HG03354 (cell line): ENCODE measurements around the gene C3.
"Not testable (repeated sequence)": the region's sequence is repeated elsewhere in the genome, so short reads cannot be mapped to it uniquely, and the experiment has no call there.

Experiments used
- ATAC-seq: cut with Tn5 transposase; IDR thresholded peaks from one replicate; pipeline ENCODE4 v1.9.1; 2021; ENCODE audit warnings: mild to moderate bottlenecking; ENCODE audit not compliant: unreplicated experiment, poor library complexity, severe bottlenecking

Gene C3

GRCh38 chr19:6674868-6675305, 45.6 kb downstream of the C3 start:
- peak; percentile 60 for ATAC-seq

DNA sequence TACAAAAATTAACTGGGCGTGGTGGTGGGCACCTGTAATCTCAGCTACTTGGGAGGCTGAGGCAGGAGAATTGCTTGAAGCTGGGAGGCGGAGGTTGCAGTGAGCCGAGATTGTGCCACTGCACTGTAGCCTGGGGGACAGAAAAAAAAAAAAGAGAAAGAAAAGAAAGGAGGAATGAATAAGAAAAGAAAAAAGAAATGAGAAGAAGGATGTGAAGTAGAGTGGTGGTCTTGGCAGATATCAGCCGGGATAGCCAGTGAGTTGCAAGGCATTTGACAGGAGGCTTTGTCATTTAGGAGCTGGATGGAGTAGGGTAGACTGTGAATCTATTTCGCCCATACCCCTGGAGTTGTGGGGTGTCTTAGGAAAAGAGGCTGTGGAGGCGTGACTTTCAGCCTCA, 46.0 kb downstream of the C3 start:
- ATAC-seq, result not testable (repeated sequence)

DNA sequence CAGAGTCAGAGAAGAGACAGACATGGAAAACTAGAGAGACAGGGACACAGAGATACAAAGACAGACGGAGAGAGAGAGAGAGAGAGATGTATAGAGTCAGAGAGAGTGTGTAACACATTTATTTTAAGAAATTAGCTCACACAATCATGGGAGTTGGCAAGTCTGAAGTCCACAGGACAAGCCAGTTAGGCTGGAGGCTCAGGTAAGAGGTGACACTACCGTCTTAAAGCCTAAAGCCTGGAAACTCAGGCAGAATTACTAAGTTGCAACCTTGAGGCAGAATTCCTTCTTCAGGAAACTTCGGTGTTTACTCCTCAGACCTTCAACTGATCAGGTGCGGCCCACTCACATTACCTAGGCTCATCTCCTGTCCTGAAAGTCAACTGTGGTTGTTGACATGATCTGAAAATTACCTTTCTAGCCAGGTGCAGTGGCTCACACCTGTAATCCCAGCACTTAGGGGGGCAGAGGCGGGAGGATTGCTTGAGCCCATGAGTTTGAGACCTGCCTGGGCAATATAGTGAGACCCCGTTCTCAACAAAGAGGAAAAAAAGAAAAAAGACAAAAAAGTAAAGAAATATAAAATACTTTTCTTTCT, 47.7 kb downstream of the C3 start:
- ATAC-seq, result no peak

GRCh38 chr19:6671960-6672359, 48.5 kb downstream of the C3 start:
- no peak for ATAC-seq

- no peak for ATAC-seq
Measured at GRCh38 chr19:6668691-6669090, 51.8 kb downstream of the C3 start.

- ATAC-seq, result no peak
Measured at GRCh38 chr19:6667114-6667627, 53.3 kb downstream of the C3 start.

- no peak for ATAC-seq
Measured at GRCh38 chr19:6664916-6665315, 55.5 kb downstream of the C3 start.

GRCh38 chr19:6663236-6664201, 56.9 kb downstream of the C3 start:
- ATAC-seq, result no peak

DNA sequence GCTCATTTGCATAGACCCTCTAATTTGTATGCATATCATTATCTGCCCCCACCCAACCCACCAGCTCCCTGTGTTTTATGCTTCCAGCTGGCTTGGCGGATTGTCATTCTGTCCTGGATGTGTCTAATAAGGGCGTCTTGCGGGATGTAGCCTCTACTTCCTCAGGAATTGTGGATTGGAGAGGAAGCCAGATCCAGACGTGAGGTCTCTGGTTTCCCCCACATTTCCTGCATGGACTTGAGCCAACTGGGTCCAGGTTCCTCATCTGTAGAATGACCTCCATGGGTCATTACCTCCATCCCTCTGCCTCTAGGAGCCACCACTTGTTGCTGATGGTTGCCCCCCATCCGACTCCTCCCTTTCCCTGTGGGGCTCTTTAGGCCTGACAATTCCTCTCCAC, 57.7 kb downstream of the C3 start:
- ATAC-seq, result no peak

DNA sequence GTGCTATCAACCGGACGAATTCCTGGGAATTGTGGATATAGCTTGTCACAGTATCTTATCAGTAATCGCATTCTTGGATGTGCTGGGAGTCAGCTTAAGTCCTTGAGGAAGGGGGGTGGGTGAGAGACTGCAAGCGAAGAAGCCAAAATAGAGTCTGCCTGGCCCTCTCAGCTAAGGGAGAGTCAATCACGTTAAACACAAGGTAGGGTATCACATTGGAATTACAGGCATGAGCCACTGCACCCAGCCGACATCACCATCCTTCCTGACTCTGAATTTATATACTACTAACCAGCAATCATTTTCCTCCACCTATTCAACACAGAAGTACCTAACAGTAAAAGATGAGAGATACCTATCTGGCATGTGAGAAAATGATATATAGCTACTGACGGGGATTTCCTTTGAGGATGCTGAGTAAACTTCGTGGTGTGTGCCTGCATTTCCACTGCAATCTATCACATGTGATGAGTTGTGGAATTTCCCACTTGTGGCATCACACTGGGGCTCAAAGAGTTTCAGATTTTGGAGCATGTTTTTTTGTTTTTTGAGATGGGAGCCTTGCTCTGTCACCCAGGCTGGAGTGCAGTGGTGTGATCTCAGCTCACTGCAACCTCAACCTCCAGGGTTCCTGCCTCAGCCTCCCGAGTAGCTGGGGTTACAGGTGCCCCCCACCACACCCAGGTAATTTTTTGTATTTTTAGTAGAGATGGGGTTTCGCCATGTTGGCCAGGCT, 58.8 kb downstream of the C3 start:
- ATAC-seq, result not testable (repeated sequence)

- ATAC-seq, result no peak
Measured at GRCh38 chr19:6660930-6661329, 59.5 kb downstream of the C3 start.

DNA sequence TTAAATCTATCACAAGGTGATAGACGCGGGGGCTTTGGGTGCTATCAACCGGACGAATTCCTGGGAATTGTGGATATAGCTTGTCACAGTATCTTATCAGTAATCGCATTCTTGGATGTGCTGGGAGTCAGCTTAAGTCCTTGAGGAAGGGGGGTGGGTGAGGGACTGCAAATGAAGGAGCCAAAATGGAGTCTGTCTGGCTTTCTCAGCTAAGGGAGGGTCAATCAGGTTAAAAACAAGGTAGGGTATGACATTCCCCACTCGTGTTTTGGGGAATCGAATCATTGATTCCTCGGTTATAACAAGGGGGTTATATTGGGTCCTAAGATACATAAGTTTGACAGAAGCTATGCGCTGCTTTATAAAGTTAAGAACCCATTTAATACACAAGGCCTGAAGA, 64.1 kb downstream of the C3 start:
- ATAC-seq, result not testable (repeated sequence)

- no peak for ATAC-seq
Measured at GRCh38 chr19:6654347-6655310, 65.8 kb downstream of the C3 start.

DNA sequence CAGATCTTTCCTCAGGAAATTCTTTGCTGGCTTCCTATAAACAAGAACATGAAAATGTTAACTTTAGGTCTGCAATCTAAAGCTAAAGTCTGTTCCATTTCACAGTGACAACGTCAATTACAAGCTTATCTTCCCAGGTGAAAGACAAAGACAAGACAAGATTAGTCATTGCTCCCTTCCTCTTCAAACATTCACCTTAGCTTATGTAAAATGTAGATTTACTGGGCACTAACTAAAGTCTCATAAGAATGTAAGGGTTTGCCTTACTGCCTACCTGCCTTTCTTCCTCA, 67.7 kb downstream of the C3 start:
- ATAC-seq, result no peak

DNA sequence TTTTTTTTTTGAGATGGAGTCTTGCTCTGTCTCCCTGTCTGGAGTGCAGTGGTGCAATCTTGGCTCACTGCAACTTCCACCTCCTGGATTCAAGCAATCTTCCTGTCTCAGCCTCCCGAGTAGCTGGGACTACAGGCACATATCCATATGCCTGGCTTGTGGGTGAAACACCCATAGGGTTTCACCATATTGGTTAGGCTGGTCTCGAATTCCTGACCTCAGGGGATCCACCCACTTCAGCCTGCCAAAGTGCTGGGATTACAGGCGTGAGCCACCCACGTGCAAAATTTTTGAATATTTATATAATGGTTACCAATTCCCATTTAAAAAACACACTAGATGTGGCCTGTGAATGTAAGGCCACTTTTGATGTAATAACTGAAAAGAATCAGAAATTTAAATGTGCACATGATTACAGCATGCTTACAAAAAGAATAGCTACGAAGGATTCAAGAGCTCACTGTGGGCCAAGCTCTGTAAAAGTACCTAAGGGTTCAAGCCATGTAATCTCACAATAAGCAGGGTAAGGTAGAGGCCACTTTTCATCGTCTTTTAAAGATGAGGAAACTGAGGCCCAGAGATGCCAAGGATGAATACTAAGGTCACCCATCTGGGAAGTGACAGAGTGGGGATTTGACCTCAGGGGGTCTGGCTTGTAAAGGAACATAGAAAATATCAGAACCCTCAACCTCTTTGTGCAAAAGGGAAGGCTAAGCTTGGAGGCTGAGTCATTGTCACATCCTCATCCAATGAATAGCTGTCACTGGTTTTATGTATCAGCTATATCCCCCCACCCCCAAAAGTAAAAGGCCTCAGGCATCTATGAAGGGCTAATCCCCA, 68.3 kb downstream of the C3 start:
- ATAC-seq, result no peak

- ATAC-seq, result no peak
Measured at GRCh38 chr19:6649185-6649584, 71.3 kb downstream of the C3 start.

DNA sequence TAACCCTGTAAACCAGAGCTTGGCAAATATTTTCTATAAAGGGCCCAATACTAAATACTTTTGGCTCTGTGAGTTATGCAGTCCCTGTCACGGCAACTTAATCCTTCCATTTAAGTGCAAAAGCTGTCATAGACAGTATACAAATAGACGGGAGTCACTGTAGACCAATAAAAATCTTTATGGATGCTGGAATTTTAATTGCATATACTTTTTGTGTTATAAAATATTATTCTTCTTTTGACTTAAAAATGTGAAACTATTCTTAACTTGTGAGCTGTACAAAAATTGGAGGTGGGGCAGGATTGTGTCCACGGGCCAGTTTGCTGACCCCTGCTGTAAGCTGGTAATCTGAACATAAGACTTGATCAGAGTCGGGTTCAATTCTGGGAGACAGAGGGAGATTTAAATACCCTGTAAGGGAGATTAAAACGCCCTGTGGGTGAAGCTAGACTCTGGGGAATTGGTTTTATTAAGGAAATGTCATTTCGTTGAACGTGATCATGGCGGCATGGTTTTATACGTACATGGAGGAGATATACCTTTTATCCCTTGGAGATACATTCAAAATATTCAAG, 72.2 kb downstream of the C3 start:
- no peak for ATAC-seq

DNA sequence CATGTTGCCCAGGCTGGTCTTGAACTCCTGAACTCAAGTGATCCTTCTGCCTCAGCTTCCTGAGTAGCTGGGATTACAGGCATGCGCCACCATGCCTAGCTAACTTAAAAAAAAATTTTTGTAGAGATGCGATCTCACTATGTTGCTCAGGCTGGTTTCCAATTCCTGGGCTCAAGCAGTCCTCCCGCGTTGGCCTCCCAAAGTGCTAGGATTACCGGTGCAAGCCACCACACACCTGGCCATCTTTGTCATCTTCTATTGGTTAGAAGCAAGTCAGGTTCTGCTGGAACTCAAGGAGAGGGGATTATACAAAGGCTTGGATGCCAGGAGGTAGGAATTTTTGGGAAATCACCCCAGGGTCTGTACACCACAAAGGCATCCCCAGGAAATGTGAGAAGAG, 75.7 kb downstream of the C3 start:
- ATAC-seq, result no peak
